Measurements from ENCODE around the gene WIPF2.

DNA sequence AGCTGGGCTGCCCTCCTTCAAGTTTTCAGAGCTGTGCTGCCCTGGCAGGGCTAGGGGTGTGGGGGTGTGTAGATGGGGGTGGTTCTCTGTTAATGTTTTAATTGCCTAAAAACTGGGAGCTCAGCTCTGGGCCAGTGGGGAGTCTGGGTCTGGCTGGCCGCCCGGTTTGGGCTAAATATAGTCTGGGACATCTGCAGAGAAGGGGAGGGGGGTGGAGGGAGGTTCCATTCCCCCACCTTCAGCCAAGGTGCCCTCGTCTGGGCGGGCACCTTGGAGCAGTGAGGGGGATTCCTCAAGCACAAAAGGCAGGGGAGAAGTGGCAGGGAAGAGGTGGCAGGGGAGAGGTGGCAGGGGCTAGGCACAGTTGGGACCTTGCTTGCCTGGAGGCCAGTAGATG, 102.9 kb downstream of the WIPF2 start:
- TF ChIP-seq CTCF (IDR thresholded peaks at IDR 0.05; ENCODE audit: extremely low read depth in 1 of 2, insufficient read depth in 1 of 2, low read depth in 1 of 2, low read length in 2 of 2) (no peak), POLR2A (IDR thresholded peaks at IDR 0.05; ENCODE audit: low read depth, low read length) (no peak), EZH2 (IDR thresholded peaks at IDR 0.05; ENCODE audit: borderline replicate concordance, low read depth, low read length, severe bottlenecking) (no peak), POLR2AphosphoS5 (IDR thresholded peaks at IDR 0.05; ENCODE audit: insufficient read depth, low read depth, low read length) (no peak), GATA2 (IDR thresholded peaks at IDR 0.05; ENCODE audit: insufficient read depth, insufficient read length, low read depth, low read length) (no peak), JUN (IDR thresholded peaks at IDR 0.05; ENCODE audit: borderline replicate concordance, insufficient read depth, insufficient read length, low read depth) (no peak), MAX (IDR thresholded peaks at IDR 0.05; ENCODE audit: insufficient read depth, insufficient read length) (no peak), FOS (IDR thresholded peaks at IDR 0.05; ENCODE audit: borderline replicate concordance, insufficient read depth, low read length) (no peak), MYC (IDR thresholded peaks at IDR 0.05; ENCODE audit: low read depth, low read length) (no peak)

Data from endothelial cell of umbilical vein (primary cell).